AG08395 (cell line): Measurements from ENCODE around the gene VPS52.
A peak's percentile ranks its signal among the peaks of the same experiment; 100 is the strongest.

Experiments used
- DNase-seq: peaks from one replicate; pipeline ENCODE4 v3.0.0; 2012; ENCODE audit warnings: mixed read lengths, low spot score

Gene VPS52

GRCh38 chr6:33211136-33211535 is 60.5 kb downstream of the VPS52 start:
- no peak for DNase-seq

DNA sequence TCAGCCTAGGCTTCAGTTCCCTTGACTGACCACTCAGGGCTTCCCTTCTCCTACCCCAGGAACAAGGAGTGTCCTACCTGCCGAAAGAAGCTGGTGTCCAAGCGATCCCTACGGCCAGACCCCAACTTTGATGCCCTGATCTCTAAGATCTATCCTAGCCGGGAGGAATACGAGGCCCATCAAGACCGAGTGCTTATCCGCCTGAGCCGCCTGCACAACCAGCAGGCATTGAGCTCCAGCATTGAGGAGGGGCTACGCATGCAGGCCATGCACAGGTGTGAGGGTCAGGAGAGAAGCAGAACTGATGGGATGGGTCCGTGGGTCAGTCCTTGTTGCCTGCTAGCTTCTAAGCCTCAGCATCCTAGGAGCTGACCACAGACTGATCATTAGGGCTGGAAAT is 61.8 kb downstream of the VPS52 start:
- DNase-seq = no peak

DNA sequence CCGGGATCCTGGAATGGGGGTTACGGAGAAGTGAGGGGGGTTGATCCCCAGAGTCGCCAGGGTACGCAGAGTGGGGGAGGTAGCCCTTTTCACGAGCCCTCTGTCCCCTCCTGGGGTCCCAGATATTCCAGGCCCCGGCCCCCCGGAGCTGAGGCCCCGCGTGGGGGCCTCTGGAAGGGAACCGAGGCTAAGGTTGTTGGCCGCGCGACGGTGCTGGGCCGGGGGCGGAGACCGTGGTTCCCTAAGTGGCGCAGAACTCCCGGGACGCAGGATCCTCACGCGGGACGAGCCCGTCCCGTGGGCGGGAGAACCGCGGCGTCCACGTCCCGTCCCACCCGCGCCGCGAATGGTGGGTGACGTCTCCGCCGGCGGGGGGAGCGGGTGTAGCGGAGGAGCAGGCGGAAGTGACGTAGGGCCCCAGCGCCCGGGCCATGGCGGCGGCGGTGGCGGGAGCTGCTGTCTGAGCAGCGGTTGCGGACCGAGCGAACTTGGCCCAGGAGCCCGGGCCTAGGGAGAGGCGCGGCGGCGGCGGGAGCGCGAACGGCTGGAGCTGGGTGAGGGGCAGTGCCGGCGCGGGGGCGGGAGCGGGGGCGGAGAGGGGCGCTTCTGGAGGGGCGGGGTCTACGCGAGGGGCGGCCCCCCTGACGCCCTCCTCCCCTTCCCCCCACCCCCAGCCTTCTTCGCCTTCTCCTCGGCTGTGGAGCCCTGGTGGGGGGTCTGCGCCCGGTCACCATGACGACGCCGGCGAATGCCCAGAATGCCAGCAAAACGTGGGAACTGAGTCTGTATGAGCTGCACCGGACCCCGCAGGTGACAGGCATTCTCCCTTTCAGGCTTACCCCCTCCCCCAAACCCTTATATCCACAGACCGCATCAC is 63.3 kb downstream of the VPS52 start, which contains the start of gene RING1:
RING1 (plus strand) TSS at position 410 of the 877 bp plus-strand sequence; CDS start at position 733, 323 bp downstream.
- peak; percentile 95 for DNase-seq

GRCh38 chr6:33207552-33208090 is 64.1 kb downstream of the VPS52 start:
- DNase-seq = peak; percentile 61

DNA sequence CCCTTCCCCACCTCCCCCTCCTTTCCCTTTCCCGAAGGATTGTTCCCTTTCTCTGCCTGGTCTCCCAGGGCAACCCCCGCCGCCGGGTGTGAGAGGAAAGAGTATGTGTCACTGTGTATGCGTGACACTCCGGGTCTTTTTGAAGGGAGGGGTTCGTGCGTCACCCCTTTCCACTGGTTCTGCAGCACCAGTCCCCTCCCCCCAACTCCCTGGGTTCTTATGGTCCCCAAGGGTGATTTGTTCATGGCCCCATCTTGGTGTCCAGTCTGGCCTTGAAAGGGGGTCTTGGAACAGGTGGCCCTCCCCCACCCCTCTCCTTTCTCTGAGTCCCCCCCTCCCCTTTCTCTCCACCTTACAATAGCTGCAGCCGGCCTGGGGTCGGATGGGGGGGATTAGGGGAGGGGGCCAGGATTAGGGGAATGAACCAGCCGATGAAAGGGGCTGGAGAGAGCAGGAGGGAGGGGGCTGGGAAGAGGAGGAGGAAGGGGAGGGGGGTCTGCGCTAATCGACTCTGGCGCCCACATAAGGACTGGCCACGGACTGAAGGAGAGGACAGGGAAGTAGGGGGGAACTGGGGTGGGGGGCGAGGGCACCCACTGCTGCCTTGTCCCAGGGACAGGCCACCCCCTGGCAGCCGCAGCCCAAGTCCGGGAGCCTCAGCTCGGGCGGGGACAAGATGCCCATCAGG is 64.7 kb downstream of the VPS52 start:
- DNase-seq = peak; percentile 78

GRCh38 chr6:33206027-33206863 is 65.4 kb downstream of the VPS52 start:
- peak; percentile 31 for DNase-seq

GRCh38 chr6:33205191-33206026 is 66.3 kb downstream of the VPS52 start:
- no peak for DNase-seq

DNA sequence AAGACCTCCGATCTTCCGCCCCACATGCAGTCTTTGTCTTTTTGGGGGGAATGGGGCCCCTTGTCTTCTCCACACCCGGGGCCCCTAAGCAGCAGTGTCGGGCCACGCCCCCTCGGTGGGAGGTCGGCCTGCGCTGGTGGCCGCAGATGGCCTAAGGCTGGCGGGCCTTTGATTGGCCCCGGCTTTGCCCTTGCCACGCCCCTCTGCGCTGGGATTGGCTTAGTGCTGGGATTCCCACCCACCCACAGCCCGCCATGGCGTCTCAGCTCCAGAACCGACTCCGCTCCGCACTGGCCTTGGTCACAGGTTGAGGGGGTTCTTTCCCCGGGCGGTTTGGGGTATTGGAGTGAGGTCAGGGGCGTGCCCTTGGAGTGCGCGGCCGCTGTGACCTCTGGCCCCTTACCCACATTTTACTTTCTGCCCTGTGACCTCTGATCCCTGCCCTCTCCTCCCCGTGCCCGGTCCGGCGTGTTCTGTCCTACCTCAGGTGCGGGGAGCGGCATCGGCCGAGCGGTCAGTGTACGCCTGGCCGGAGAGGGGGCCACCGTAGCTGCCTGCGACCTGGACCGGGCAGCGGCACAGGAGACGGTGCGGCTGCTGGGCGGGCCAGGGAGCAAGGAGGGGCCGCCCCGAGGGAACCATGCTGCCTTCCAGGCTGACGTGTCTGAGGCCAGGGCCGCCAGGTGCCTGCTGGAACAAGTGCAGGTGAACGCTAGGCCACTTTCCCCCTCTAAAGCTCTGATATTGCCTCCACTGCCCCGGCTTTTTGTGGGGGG is 67.1 kb downstream of the VPS52 start, which contains the start of gene HSD17B8:
HSD17B8 (plus strand) TSS at position 241 of the 776 bp plus-strand sequence; CDS start at position 255, 14 bp downstream.
- DNase-seq = peak; percentile 94

DNA sequence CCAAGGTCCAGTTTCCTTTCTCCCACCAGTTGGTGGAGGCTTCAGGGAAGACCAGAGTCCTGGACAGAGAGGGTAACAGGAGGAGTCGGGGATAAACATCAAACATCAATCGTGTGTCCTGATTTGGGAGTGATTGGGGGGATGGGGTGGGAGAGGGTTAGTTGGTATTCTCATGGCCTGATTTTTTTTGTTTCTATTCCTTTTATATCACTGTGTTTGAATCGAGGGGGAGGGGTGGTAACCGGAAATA is 67.6 kb downstream of the VPS52 start:
- DNase-seq = no peak

- DNase-seq = no peak
Observed at GRCh38 chr6:33203443-33204164, 68.1 kb downstream of the VPS52 start.

DNA sequence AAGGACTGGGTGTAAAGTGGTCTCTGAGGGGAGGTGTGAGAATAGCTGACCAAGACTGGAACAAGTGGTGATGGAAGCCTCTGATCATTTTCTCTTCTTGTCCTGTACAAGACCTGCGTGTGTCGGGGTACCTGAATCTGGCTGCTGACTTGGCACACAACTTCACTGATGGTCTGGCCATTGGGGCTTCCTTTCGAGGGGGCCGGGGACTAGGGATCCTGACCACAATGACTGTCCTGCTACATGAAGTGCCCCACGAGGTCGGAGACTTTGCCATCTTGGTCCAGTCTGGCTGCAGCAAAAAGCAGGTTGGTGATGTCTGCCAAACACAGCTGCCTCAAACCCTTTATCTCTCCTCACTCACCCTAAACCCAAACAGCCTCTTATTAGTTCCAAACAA is 68.9 kb downstream of the VPS52 start:
- DNase-seq = no peak

- DNase-seq = no peak
Observed at GRCh38 chr6:33201935-33202334, 69.7 kb downstream of the VPS52 start.

- no peak for DNase-seq
Observed at GRCh38 chr6:33201147-33201545, 70.5 kb downstream of the VPS52 start.
